Measurements from ENCODE around the gene EHMT2.

GRCh38 chr6:31880616-31881015 lies 16.9 kb downstream of the EHMT2 start:
- TF ChIP-seq, protein P1, sequence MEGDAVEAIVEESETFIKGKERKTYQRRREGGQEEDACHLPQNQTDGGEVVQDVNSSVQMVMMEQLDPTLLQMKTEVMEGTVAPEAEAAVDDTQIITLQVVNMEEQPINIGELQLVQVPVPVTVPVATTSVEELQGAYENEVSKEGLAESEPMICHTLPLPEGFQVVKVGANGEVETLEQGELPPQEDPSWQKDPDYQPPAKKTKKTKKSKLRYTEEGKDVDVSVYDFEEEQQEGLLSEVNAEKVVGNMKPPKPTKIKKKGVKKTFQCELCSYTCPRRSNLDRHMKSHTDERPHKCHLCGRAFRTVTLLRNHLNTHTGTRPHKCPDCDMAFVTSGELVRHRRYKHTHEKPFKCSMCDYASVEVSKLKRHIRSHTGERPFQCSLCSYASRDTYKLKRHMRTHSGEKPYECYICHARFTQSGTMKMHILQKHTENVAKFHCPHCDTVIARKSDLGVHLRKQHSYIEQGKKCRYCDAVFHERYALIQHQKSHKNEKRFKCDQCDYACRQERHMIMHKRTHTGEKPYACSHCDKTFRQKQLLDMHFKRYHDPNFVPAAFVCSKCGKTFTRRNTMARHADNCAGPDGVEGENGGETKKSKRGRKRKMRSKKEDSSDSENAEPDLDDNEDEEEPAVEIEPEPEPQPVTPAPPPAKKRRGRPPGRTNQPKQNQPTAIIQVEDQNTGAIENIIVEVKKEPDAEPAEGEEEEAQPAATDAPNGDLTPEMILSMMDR (IDR thresholded peaks at IDR 0.05) = no peak
- TF ChIP-seq POLR2A (IDR thresholded peaks at IDR 0.05) = no peak
